ENCODE data around the gene ACTMAP. TPM values are rescaled to one million over a fixed set of nuclear protein-coding genes. Genes with fewer than 3 reads are reported as not detected.
"Not testable (repeated sequence)": the region's sequence is repeated elsewhere in the genome, so short reads cannot be mapped to it uniquely, and the experiment has no call there.

The ACTMAP gene
- total RNA-seq, 1 experiment from 2014 or later = 0.51 TPM

DNA sequence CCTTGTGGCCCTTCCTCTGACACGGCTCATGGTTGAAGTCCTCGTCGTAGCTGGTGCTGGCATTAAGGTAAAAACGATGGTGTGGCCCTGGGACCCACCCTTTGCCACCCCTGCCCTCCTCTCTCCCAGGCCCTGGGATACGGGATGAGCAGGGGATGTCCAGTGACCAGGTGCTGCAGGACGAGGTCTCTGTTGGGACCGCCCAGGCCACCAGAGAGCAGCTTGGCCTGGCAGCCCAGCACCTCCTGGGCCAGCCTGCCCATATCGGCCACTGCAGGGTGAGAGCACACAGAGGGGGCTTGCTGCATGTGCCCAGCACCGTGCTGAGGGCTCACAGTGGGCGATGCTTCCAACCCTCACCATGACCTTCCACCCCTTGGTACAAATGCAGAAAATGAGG, 6.4 kb downstream of the ACTMAP start:
- DNase-seq (ENCODE audit: low read depth) = no peak

- DNase-seq (ENCODE audit: low read depth) = no peak
Measured at GRCh38 chr19:40742886-40743285, 7.4 kb downstream of the ACTMAP start.

GRCh38 chr19:40742477-40742876, 7.8 kb downstream of the ACTMAP start:
- DNase-seq (ENCODE audit: low read depth) = no peak

GRCh38 chr19:40741527-40742390, 8.5 kb downstream of the ACTMAP start:
- DNase-seq (ENCODE audit: low read depth) = no peak

GRCh38 chr19:40740747-40741146, 9.5 kb downstream of the ACTMAP start:
- DNase-seq (ENCODE audit: low read depth) = no peak

GRCh38 chr19:40739871-40740703, 10.2 kb downstream of the ACTMAP start:
- DNase-seq (ENCODE audit: low read depth) = no peak

DNA sequence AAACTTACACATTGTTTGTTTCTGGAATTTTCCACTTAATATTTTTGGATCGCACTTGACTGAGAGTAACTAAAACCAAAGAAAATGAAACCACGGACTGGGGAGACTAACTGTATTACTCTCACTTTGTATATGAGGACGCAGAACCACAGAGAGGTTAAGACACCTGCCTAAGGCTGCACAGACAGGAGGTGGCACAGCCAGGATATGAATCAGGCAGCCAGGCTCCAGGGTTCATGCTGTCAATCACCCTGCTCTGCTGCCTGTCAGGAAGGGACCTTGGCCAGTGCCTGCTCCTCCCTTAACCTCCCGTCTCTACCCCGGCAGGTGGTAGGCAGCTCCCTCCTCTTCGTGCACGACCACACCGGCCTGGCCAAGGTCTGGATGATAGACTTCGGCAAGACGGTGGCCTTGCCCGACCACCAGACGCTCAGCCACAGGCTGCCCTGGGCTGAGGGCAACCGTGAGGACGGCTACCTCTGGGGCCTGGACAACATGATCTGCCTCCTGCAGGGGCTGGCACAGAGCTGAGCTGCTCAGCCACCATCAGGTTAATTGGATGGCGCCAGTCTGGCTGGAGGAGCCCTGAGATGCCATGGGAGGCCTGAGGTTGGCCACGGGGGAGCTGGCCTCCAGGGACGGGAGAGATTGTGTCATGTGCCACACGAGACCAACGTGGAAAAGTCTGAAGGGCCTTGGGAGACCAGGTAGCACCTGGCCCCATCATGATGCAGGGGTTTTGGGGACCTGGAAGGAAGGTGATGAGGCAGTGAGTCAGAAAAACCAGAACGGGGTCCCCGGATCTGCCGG, 11.0 kb downstream of the ACTMAP start:
- DNase-seq (ENCODE audit: low read depth) = no peak

DNA sequence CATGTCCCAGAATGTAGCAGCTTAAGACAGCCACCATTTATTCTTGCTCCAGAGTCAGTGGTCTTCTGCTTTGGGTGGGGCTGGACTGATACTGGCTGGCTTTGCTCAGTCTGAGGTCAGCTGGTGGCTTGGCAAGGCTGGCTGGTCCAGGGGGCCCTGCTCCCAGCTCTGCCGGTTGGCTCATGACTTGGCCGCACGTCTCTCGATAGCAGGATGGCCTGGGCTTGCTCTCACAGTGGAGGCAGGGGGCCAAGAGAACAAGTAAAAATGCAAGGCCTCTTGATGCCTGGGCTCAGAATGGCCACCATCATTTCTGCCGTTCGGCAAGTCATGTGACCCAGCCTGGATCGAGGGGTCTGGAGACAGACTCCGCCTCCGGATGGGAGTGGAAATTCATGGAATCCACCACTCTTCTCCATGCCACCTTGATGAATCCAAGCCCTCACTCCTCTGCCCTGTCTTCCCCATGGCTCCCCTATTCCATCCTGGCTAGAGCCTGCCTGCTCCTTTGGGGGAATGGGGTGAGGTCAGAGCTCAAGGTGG, 13.1 kb downstream of the ACTMAP start:
- DNase-seq (ENCODE audit: low read depth) = no peak

DNA sequence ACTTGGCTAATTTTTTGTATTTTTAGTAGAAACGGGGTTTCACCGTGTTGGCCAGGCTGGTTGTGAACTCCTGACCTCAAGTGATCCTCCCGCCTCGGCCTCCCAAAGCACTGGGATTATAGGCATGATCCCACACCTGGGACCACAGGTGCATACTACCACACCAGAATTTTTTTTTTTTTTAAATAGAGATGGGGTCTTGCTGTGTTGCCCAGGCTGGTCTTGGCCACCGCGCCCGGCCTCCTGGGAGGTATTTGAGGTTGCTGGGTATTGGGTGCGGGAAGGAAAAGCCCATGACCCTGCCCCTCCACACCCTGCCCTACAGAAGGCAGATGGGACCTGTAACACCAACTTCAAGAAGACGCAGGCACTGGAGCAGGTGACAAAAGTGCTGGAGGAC, 13.6 kb downstream of the ACTMAP start:
- DNase-seq (ENCODE audit: low read depth) = no peak

- no peak for DNase-seq (ENCODE audit: low read depth)
Measured at GRCh38 chr19:40735013-40735771, 15.1 kb downstream of the ACTMAP start.

DNA sequence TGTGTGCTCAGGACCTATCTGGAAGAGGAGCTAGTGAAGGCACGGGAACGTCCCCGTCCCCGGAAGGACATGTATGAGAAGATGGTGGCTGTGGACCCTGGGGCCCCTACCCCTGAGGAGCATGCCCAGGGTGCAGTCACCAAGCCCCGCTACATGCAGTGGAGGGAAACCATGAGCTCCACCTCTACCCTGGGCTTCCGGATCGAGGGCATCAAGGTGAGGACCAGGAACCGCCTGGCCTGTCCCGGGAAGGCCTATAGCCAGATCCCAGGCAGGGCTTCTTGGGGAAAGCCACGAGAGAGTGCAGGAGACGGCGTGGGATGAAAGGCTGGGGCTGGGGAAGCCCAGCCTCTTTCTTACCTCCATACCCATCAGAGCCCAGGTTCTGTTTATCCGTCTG, 17.1 kb downstream of the ACTMAP start:
- DNase-seq (ENCODE audit: low read depth) = no peak

DNA sequence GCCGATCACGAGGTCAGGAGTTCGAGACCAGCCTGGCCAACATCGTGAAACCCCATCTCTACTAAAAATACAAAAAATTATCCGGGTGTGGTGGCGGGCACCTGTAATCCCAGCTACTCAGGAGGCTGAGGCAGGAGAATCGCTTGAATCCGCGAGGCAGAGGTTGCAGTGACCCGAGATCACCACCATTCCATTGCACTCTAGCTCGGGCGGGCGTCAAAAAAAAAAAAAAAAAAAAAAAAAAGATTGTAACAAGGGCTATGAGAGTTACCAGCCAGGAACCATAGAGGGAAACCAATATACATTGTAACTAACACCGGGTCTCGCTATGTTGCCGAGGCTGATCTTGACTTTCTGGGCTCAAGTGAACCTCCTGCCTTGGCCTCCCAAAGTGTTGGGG, 18.0 kb downstream of the ACTMAP start:
- DNase-seq (ENCODE audit: low read depth) = not testable (repeated sequence)

- DNase-seq (ENCODE audit: low read depth) = not testable (repeated sequence)
Measured at GRCh38 chr19:40730065-40730464, 20.2 kb downstream of the ACTMAP start.

DNA sequence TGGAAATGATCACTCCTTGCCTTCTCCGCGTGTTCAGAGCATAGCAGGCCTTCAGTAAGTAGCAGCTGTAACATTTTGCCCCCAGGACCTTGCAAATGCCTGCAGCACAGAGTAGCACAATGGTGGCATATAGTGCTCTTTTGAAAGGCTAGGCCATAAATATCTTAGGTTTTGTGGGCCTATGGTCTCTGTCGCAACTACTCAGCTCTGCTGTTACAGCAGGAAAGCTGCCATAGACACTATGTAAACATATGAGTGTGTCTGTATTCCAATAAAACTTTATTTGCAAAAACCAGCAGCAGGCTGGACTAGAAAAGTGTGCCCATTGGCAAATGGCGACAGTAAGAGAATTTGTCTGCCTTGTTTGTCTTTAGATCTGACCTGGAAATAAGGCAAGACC, 24.0 kb downstream of the ACTMAP start:
- DNase-seq (ENCODE audit: low read depth) = no peak

DNA sequence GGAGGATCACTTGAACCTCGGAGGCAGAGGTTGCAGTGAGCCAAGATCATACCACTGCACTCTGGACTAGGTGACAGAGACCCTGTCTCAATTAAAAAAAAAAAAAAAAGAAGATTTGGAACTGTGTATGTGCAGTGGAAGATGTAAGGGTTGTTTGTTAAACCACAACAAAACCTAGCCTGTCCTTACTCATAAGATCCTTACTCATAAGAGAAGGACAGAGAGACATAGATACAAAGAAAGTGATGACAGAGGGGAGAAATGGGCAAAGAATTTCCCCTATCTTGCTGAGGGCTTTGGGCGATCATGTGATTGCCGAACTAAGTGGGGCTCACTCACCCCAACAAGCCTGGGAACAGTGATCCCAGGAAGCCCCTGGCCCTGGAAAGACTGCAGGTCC, 25.4 kb downstream of the ACTMAP start:
- DNase-seq (ENCODE audit: low read depth) = no peak

DNA sequence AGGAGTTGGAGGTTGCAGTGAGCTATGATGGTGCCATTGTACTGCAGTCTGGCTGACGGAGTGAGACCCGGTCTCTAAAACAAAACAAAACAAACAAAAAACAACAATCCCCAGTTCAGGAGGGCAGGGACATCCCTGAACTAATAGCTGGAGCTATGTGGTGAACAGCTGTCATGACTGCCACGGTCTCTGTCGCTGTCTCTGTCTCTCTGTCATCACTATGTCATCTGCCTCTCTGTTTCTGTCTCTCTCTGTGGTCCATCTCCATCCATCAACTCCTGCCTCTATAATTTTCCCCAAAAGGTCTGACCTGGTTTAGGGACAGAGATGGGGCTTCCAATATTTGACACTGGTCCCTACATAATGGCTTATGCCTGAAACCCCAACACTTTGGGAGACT, 26.0 kb downstream of the ACTMAP start:
- DNase-seq (ENCODE audit: low read depth) = no peak

GRCh38 chr19:40723661-40724254, 26.5 kb downstream of the ACTMAP start:
- DNase-seq (ENCODE audit: low read depth) = no peak

GRCh38 chr19:40721936-40722661, 28.2 kb downstream of the ACTMAP start:
- DNase-seq (ENCODE audit: low read depth) = no peak

DNA sequence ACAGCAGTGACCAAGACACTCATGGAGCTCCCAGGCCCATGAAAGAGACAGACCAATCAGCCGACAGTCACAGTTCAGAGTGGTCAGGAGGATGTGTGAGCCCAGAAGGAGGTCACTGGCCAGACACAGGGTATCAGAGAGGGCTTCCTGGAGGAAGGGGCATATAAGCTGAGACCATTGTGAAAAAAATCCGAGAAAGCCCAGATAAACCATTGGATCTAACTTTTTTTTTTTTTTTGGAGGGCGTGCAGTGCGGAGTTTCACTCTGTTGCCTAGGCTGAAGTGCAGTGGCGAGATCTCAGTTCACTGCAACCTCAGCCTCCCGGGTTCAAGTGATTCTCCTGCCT, 29.2 kb downstream of the ACTMAP start:
- DNase-seq (ENCODE audit: low read depth) = no peak

DNA sequence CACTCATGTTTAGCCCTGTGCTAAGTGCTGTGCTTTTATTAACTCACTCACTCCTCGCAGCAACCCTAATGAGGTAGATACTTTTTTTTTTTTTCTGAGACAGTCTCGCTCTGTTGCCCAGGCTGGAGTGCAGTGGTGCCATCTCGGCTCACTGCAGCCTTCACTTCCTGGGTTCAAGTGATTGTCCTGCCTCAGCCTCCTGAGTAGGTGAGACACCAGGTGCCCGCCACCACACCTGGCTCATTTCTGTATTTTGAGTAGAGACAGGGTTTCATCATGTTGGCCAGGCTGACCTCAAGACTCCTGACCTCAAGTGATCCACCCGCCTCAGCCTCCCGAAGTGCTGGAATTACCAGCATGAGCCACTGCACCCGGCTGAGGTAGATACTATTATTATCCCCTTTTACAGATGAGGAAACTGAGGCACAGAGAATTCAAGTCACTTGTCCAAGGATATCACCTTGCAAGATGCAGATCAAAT, 30.8 kb downstream of the ACTMAP start:
- DNase-seq (ENCODE audit: low read depth) = no peak

Data from Daoy (cell line).